ENCODE measurements around the gene SIGLEC15.
"Not testable (repeated sequence)": the region's sequence is repeated elsewhere in the genome, so short reads cannot be mapped to it uniquely, and the experiment has no call there.

The SIGLEC15 gene

GRCh38 chr18:45845410-45845809 lies 19.9 kb downstream of the SIGLEC15 start:
- no peaks in the 10 kb centered on the region for H3K4me1 Mint-ChIP-seq (ENCODE audit: low read depth)
- no peak overlapping the region for H3K27ac Mint-ChIP-seq
- H3K36me3 Mint-ChIP-seq (ENCODE audit: low read depth), result peaks cover 2% of the 10 kb centered on the region
- H3K27me3 Mint-ChIP-seq (ENCODE audit: low read depth), result peaks cover 2% of the 10 kb centered on the region
- H3K4me3 Mint-ChIP-seq, result no peak overlapping the region
- no peaks in the 10 kb centered on the region for H3K9me3 Mint-ChIP-seq
- no peak for DNase-seq (ENCODE audit: low spot score)

- H3K27ac Mint-ChIP-seq, result no peak overlapping the region
Observed at GRCh38 chr18:45847119-45847518, 21.6 kb downstream of the SIGLEC15 start.

GRCh38 chr18:45848643-45849042 lies 23.2 kb downstream of the SIGLEC15 start:
- not testable (repeated sequence) for H3K27ac Mint-ChIP-seq; DNase-seq (ENCODE audit: low spot score); H3K4me3 Mint-ChIP-seq; H3K4me1 Mint-ChIP-seq (ENCODE audit: low read depth); H3K9me3 Mint-ChIP-seq; H3K27me3 Mint-ChIP-seq (ENCODE audit: low read depth)
- H3K36me3 Mint-ChIP-seq (ENCODE audit: low read depth), result peaks cover 12% of the 10 kb centered on the region

More at GRCh38 chr18:45847119-45847518, 21.6 kb downstream of the SIGLEC15 start:
- no peaks in the 10 kb centered on the region for H3K27me3 Mint-ChIP-seq (ENCODE audit: low read depth)
- no peak overlapping the region for H3K4me3 Mint-ChIP-seq
- H3K9me3 Mint-ChIP-seq, result no peaks in the 10 kb centered on the region
- H3K36me3 Mint-ChIP-seq (ENCODE audit: low read depth), result peaks cover 8% of the 10 kb centered on the region
- no peaks in the 10 kb centered on the region for H3K4me1 Mint-ChIP-seq (ENCODE audit: low read depth)
- DNase-seq (ENCODE audit: low spot score), result no peak

- Mint-ChIP-seq H3K27ac (no peak overlapping the region), H3K36me3 (ENCODE audit: low read depth) (peaks cover 12% of the 10 kb centered on the region), H3K4me1 (ENCODE audit: low read depth) (no peaks in the 10 kb centered on the region), H3K4me3 (no peak overlapping the region), H3K9me3 (no peaks in the 10 kb centered on the region), H3K27me3 (ENCODE audit: low read depth) (no peaks in the 10 kb centered on the region)
- DNase-seq (ENCODE audit: low spot score), result no peak
Observed at GRCh38 chr18:45849529-45849928, 24.1 kb downstream of the SIGLEC15 start.

GRCh38 chr18:45850021-45850420 lies 24.5 kb downstream of the SIGLEC15 start:
- no peak for DNase-seq (ENCODE audit: low spot score)
- H3K9me3 Mint-ChIP-seq, result no peaks in the 10 kb centered on the region
- no peaks in the 10 kb centered on the region for H3K4me1 Mint-ChIP-seq (ENCODE audit: low read depth)
- peaks cover 13% of the 10 kb centered on the region for H3K36me3 Mint-ChIP-seq (ENCODE audit: low read depth)
- no peak overlapping the region for H3K27ac Mint-ChIP-seq
- no peaks in the 10 kb centered on the region for H3K27me3 Mint-ChIP-seq (ENCODE audit: low read depth)
- H3K4me3 Mint-ChIP-seq, result no peak overlapping the region

DNA sequence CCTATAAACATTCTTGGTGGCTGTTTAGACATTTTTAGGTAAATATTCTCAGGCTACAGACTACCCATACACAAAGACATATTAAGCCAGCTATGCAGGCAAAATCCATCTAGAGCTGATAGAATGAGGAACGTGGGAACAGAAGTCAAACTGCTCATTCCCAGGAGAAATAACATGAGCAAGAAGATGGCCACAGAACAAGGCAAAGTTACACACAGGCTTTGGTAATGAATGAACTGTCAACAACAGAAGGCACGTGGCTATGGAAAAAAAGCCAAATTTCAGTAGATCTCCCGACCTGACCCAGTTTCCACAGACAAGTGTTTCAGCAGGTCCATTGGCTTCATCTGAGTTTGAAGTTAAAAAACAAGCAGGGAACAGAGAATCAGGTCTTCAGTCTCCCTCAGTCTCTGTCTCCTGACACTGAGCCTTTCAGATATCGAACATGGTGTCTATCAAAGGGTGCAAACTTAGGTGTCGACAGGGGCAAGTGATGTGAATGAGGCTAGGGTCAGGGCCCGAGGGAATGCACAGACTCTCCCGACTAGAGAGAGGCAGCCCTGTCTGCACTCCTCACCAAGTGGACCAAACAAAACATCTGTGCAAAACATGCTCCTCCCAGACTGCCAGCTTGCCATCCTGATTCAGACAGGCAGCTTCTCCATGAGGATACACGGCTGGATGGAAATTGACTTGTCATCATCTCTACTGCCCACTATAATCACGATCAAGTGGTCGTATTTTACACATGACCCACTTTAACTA lies 25.9 kb downstream of the SIGLEC15 start:
- DNase-seq (ENCODE audit: low spot score), result no peak
- H3K4me3 Mint-ChIP-seq, result no peak overlapping the region
- no peaks in the 10 kb centered on the region for H3K27me3 Mint-ChIP-seq (ENCODE audit: low read depth)
- H3K9me3 Mint-ChIP-seq, result no peaks in the 10 kb centered on the region
- H3K4me1 Mint-ChIP-seq (ENCODE audit: low read depth), result no peaks in the 10 kb centered on the region
- H3K36me3 Mint-ChIP-seq (ENCODE audit: low read depth), result peaks cover 21% of the 10 kb centered on the region
- no peak overlapping the region for H3K27ac Mint-ChIP-seq

DNA sequence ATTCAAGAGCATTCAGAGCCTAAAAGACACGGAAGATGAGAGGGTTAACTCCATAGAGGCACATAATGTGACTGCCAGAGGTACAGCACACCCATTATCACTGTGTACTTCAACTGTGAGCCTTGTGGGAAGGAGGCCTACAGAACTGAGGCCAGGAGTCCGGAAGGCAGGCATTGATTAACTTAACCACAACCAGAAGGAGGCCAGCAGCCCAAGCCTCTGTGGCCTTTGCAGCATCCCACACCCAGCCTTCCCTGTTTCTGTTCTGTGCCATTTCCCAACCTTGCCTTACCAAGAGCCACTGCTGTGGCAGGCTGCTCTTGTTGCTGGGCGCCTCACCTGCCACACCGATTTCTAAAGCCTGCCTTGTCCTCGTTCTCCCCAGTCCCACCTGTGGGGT lies 27.2 kb downstream of the SIGLEC15 start:
- Mint-ChIP-seq H3K9me3 (no peaks in the 10 kb centered on the region), H3K36me3 (ENCODE audit: low read depth) (peaks cover 24% of the 10 kb centered on the region), H3K27me3 (ENCODE audit: low read depth) (no peaks in the 10 kb centered on the region), H3K4me1 (ENCODE audit: low read depth) (no peaks in the 10 kb centered on the region), H3K27ac (no peak overlapping the region), H3K4me3 (no peak overlapping the region)
- DNase-seq (ENCODE audit: low spot score), result no peak

DNA sequence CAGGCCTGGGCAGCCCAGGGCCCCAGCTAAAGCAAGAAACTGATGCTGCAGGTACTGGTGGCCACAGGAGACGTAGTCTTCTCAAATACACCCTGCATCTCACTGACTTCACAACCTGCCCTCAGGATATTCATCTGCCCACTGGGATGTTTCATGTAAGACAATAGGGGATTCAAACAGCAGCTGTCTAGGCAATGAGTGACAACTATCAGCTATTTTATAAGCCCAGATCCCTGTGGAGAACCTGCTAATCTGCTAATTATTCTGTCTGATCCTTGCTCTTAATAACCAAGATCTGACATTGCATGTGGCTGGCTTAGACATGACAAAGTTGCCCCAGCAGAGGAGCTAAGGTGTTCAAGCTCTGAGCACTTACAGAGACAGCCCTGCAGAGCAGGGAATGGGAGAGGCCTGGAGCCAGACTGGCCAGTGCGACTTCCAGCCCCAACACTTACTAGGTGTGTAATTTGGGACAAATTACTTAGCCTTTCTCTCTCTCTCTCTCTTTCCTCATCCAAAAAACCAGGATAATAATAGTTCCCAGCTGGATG lies 28.6 kb downstream of the SIGLEC15 start:
- no peak overlapping the region for H3K27ac Mint-ChIP-seq
- peaks cover 38% of the 10 kb centered on the region for H3K36me3 Mint-ChIP-seq (ENCODE audit: low read depth)
- no peak for DNase-seq (ENCODE audit: low spot score)
- H3K4me3 Mint-ChIP-seq, result no peak overlapping the region
- H3K4me1 Mint-ChIP-seq (ENCODE audit: low read depth), result no peaks in the 10 kb centered on the region
- no peaks in the 10 kb centered on the region for H3K27me3 Mint-ChIP-seq (ENCODE audit: low read depth)
- no peaks in the 10 kb centered on the region for H3K9me3 Mint-ChIP-seq

DNA sequence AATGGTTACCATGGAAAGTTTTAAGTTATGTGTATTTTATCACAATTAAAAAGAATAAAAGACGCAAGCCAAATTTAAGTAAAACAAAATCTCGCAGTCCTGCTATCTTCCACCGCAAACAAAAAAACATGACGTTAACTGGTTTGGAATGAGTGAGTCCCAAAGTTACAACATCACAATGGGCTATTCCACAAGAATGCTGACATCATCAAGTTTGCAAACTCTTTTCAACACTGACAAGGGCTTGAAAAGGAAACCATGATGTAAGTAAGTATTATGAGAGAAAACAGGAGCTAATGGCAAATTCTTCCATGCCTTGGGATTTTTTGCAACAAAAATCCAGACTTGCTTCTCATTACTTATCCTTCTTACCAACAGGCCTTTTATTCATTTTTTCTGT lies 31.1 kb downstream of the SIGLEC15 start:
- H3K27ac Mint-ChIP-seq, result no peak overlapping the region
- H3K36me3 Mint-ChIP-seq (ENCODE audit: low read depth), result peaks cover 50% of the 10 kb centered on the region

DNA sequence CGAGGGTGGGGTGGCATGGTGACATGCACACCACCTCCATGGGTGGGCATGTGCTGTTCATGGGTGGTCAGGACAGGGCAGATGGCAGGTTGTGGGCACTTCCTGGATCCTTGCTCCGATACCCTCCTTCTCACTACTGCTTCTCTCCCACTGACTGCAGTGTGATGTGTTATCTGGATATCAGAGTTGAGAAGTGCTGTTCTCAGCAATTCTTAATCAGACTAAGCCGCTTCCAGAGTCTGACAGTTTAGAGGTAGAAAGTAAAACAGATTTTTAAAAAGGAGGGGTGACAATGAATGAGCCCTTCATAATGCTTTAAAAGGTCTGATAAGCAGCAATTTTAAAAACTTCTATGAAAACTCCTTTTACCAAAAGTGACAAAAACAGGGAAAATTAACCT lies 33.9 kb downstream of the SIGLEC15 start:
- Mint-ChIP-seq H3K27ac (no peak overlapping the region), H3K4me3 (no peak overlapping the region), H3K9me3 (no peaks in the 10 kb centered on the region), H3K27me3 (ENCODE audit: low read depth) (no peaks in the 10 kb centered on the region), H3K36me3 (ENCODE audit: low read depth) (peaks cover 62% of the 10 kb centered on the region), H3K4me1 (ENCODE audit: low read depth) (peaks cover 2% of the 10 kb centered on the region)
- no peak for DNase-seq (ENCODE audit: low spot score)

More for the DNA sequence above, 31.1 kb downstream of the SIGLEC15 start:
- H3K4me3 Mint-ChIP-seq, result no peak overlapping the region
- DNase-seq (ENCODE audit: low spot score), result no peak
- no peaks in the 10 kb centered on the region for H3K9me3 Mint-ChIP-seq
- no peaks in the 10 kb centered on the region for H3K27me3 Mint-ChIP-seq (ENCODE audit: low read depth)
- H3K4me1 Mint-ChIP-seq (ENCODE audit: low read depth), result no peaks in the 10 kb centered on the region

DNA sequence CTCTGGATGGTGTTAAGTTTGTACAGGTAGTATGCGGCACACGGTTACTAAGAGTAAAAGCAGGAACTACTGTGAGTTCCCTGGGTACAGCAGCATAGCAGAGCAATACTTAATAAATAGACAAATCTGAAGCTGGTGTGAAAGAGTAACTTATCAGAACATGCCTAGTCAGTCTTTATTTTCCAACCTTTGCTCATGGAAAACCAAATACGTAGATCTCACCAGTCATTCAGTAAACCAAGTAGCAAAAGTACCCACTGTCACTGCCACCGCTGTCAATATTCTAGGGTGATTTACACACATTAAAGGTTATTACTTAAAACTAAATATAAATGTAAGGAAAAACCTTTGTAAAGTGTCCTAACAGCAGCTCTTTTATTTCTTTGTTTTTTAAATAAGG lies 35.0 kb downstream of the SIGLEC15 start:
- H3K36me3 Mint-ChIP-seq (ENCODE audit: low read depth), result peaks cover 71% of the 10 kb centered on the region
- no peak overlapping the region for H3K27ac Mint-ChIP-seq
- no peaks in the 10 kb centered on the region for H3K27me3 Mint-ChIP-seq (ENCODE audit: low read depth)
- DNase-seq (ENCODE audit: low spot score), result no peak
- no peak overlapping the region for H3K4me3 Mint-ChIP-seq
- H3K4me1 Mint-ChIP-seq (ENCODE audit: low read depth), result peaks cover 2% of the 10 kb centered on the region
- no peaks in the 10 kb centered on the region for H3K9me3 Mint-ChIP-seq

DNA sequence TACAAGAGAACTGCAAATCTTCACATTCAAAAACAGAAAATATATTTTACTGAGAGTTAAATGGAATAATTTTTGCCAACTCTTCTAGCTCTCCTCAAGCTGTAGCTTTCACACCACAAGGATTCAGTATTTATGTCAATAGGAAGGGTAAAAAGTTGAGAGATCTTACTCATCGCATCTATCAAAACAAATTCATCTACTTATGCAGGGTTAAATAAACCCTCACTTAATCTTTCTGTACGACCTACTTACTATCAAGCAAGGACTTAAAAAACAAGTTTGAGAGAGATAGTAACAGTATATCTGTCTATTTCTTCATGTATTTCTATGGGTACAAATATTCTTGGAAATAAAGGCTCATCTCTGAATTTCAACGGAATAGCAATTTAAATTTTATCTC lies 35.5 kb downstream of the SIGLEC15 start:
- Mint-ChIP-seq H3K9me3 (no peaks in the 10 kb centered on the region), H3K27ac (no peak overlapping the region), H3K27me3 (ENCODE audit: low read depth) (no peaks in the 10 kb centered on the region), H3K4me1 (ENCODE audit: low read depth) (peaks cover 2% of the 10 kb centered on the region), H3K4me3 (no peak overlapping the region), H3K36me3 (ENCODE audit: low read depth) (peaks cover 72% of the 10 kb centered on the region)
- no peak for DNase-seq (ENCODE audit: low spot score)

- Mint-ChIP-seq H3K4me3 (no peak overlapping the region), H3K36me3 (ENCODE audit: low read depth) (peaks cover 78% of the 10 kb centered on the region), H3K4me1 (ENCODE audit: low read depth) (peaks cover 2% of the 10 kb centered on the region), H3K27ac (no peak overlapping the region), H3K9me3 (no peaks in the 10 kb centered on the region), H3K27me3 (ENCODE audit: low read depth) (no peaks in the 10 kb centered on the region)
- DNase-seq (ENCODE audit: low spot score), result no peak
Observed at GRCh38 chr18:45861926-45862325, 36.5 kb downstream of the SIGLEC15 start.

- Mint-ChIP-seq H3K36me3 (ENCODE audit: low read depth) (peaks cover 77% of the 10 kb centered on the region), H3K27ac (no peak overlapping the region), H3K27me3 (ENCODE audit: low read depth) (no peaks in the 10 kb centered on the region), H3K4me3 (no peak overlapping the region), H3K4me1 (ENCODE audit: low read depth) (peaks cover 2% of the 10 kb centered on the region), H3K9me3 (no peaks in the 10 kb centered on the region)
- DNase-seq (ENCODE audit: low spot score), result no peak
Observed at GRCh38 chr18:45863469-45863868, 38.0 kb downstream of the SIGLEC15 start.

DNA sequence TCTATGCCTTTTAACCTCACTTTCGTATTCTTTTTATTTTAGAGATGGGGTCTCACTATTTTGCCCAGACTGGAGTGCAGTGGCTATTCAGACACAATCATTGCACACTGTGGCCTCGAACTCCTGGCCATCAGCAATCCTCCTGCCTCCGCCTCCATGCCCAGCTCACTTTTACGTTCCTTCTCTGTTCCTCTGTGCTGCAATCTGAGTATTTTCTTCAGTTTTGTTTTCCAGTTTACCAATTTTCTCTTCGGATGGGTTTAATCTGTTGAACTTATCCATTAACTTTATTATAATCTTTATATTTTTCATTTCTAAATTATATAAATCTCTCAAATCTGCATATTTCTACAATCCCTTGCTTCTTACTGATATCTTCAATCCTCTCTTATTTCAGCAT lies 38.6 kb downstream of the SIGLEC15 start:
- no peak for DNase-seq (ENCODE audit: low spot score)
- Mint-ChIP-seq H3K4me3 (no peak overlapping the region), H3K27ac (no peak overlapping the region), H3K9me3 (no peaks in the 10 kb centered on the region), H3K36me3 (ENCODE audit: low read depth) (peaks cover 72% of the 10 kb centered on the region), H3K27me3 (ENCODE audit: low read depth) (no peaks in the 10 kb centered on the region), H3K4me1 (ENCODE audit: low read depth) (peaks cover 2% of the 10 kb centered on the region)
